ENCODE results near the gene FAM193B. TPM values are rescaled to one million over a fixed set of nuclear protein-coding genes. Genes with fewer than 3 reads are reported as not detected.

FAM193B gene
- total and polyA plus RNA-seq, 2 of the 13 experiments (the other 11 are each of a cell fraction or from before 2014, with no cell fraction given) = 21.2 to 40.9 TPM

DNA sequence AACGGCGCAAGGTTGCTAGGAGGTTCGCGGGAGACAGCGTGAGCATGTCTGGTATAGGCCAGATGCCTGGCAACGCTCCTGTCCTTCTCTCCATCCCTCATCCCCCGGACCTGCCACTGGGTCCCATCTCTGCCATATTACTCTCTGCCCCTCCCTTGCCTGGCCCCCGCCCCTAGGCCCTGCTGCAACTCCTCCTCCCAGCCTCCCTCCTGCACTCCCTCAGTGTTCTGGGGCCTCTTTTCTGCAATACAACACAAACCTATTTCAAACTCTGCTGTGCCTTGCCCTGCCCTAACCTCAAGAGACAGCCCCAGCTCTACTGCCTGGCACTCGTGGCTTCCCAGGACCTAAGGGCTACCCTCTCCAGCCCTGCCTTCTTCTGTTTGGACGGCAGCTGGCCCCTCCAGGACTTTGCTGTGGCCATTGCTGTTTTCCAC, 72.0 kb downstream of the FAM193B start:
- H2AFZ ChIP-seq (ENCODE audit: low read length) = no peak overlapping the region
- no peak for DNase-seq (ENCODE audit: low spot score)
- H3K9ac ChIP-seq (ENCODE audit: insufficient read depth, low read depth, low read length) = no peak overlapping the region
- in situ Hi-C loops (cut with HindIII; ENCODE audit: extremely low pct_ligation_motif_present, low pct_unique_long_range_greater_than_20kb) = no loop called here
- 90% methylated on average over 10 of the region's 10 CpGs for WGBS (ENCODE audit: low lambda C conversion rate)
- no peak overlapping the region for H3K27ac ChIP-seq (ENCODE audit: extremely low read length, insufficient read depth, low read length)
- CTCF ChIA-PET (ENCODE audit: low intra/inter-chr PET ratio, low total read pairs) = no interaction called here
- FAIRE-seq = no peak
- BruUV-seq (replicated peaks) = no TSS peak
- H3K4me3 ChIP-seq (replicated peaks in 1 of 3; ENCODE audit: insufficient read depth in 1 of 3, low read depth in 2 of 3, low read length in 3 of 3) = no peak overlapping the region
- POLR2A ChIA-PET = no interaction called here
- intact Hi-C loops (cut with micrococcal nuclease; ENCODE audit: unreplicated experiment) = no loop called here
- H3K36me3 ChIP-seq (replicated peaks in 1 of 2; ENCODE audit: control insufficient read depth in 1 of 2, insufficient read depth in 2 of 2, low read length in 2 of 2) = peaks cover 3% of the 10 kb centered on the region in 2 experiments; a peak in 4 of 5 replicates
- no peaks in the 10 kb centered on the region for H3K9me3 ChIP-seq (ENCODE audit: low read length)
- H3K27me3 ChIP-seq (ENCODE audit: control insufficient read depth in 1 of 2, insufficient read depth in 2 of 2, low read length in 2 of 2) = no peaks in the 10 kb centered on the region
- no peaks in the 10 kb centered on the region for H4K20me1 ChIP-seq (ENCODE audit: insufficient read depth, low read length)
- no peak overlapping the region for H3K4me2 ChIP-seq (ENCODE audit: low read depth, low read length)
- peaks cover 21% of the 10 kb centered on the region for H3K4me1 ChIP-seq (ENCODE audit: insufficient read depth, low read length)
- TF ChIP-seq POLR2AphosphoS2 (IDR thresholded peaks at IDR 0.05; ENCODE audit: low read depth, low read length) (no peak), GMEB1 (CRISPR knock-in tag; IDR thresholded peaks at IDR 0.05; ENCODE audit: borderline replicate concordance) (no peak), ZNF326 (CRISPR knock-in tag; IDR thresholded peaks at IDR 0.05; ENCODE audit: borderline replicate concordance) (no peak), CENPT (CRISPR knock-in tag; IDR thresholded peaks at IDR 0.05; ENCODE audit: low read depth) (no peak), KDM4B (CRISPR knock-in tag; IDR thresholded peaks at IDR 0.05) (no peak), KDM5B (CRISPR knock-in tag; IDR thresholded peaks at IDR 0.05; ENCODE audit: borderline replicate concordance) (no peak), NFE2L2 (IDR thresholded peaks at IDR 0.05; ENCODE audit: low read length) (no peak), YY1 (IDR thresholded peaks at IDR 0.05; ENCODE audit: insufficient read depth, insufficient replicate concordance, low read depth, low read length) (no peak), ELF1 (CRISPR knock-in tag; IDR thresholded peaks at IDR 0.05) (no peak), TBX2 (CRISPR knock-in tag; IDR thresholded peaks at IDR 0.05; ENCODE audit: borderline replicate concordance) (no peak), TEAD2 (CRISPR knock-in tag; IDR thresholded peaks at IDR 0.05) (no peak), ZNF83 (CRISPR knock-in tag; IDR thresholded peaks at IDR 0.05; ENCODE audit: borderline replicate concordance) (no peak), HMG20B (CRISPR knock-in tag; conservative IDR thresholded peaks at IDR 0.05) (no peak), ZNF746 (CRISPR knock-in tag; IDR thresholded peaks at IDR 0.05) (no peak), ATF4 (CRISPR knock-in tag; IDR thresholded peaks at IDR 0.05) (no peak), ONECUT2 (CRISPR knock-in tag; IDR thresholded peaks at IDR 0.05) (no peak), ZNF772 (CRISPR knock-in tag; IDR thresholded peaks at IDR 0.05) (no peak), MED13 (CRISPR knock-in tag; IDR thresholded peaks at IDR 0.05) (no peak), ZNF629 (CRISPR knock-in tag; conservative IDR thresholded peaks at IDR 0.05) (no peak)
- TF ChIP-seq, protein P1, sequence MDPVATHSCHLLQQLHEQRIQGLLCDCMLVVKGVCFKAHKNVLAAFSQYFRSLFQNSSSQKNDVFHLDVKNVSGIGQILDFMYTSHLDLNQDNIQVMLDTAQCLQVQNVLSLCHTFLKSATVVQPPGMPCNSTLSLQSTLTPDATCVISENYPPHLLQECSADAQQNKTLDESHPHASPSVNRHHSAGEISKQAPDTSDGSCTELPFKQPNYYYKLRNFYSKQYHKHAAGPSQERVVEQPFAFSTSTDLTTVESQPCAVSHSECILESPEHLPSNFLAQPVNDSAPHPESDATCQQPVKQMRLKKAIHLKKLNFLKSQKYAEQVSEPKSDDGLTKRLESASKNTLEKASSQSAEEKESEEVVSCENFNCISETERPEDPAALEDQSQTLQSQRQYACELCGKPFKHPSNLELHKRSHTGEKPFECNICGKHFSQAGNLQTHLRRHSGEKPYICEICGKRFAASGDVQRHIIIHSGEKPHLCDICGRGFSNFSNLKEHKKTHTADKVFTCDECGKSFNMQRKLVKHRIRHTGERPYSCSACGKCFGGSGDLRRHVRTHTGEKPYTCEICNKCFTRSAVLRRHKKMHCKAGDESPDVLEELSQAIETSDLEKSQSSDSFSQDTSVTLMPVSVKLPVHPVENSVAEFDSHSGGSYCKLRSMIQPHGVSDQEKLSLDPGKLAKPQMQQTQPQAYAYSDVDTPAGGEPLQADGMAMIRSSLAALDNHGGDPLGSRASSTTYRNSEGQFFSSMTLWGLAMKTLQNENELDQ (CRISPR knock-in tag; IDR thresholded peaks at IDR 0.05; ENCODE audit: borderline replicate concordance) = no peak
- no peaks in the 10 kb centered on the region for H3K79me2 ChIP-seq (ENCODE audit: insufficient read depth, low read length)
- ATAC-seq = no peak
